Measurements from ENCODE around the gene ZCCHC14. TPM values are rescaled to one million over a fixed set of nuclear protein-coding genes. Genes with fewer than 3 reads are reported as not detected.
A peak's percentile ranks its signal among the peaks of the same experiment; 100 is the strongest.

Gene ZCCHC14
- total and polyA plus RNA-seq, 2 of the 13 experiments (the other 11 are each of a cell fraction or from before 2014, with no cell fraction given) = 12.4 to 12.5 TPM

- TF ChIP-seq KDM4B (CRISPR knock-in tag; IDR thresholded peaks at IDR 0.05) = peak; percentile 81; the same call in 1 of the 2 replicates
- TF ChIP-seq GTF3A (CRISPR knock-in tag; conservative IDR thresholded peaks at IDR 0.05) = no peak
- peak; percentile 61 to 87 for TF ChIP-seq EP300 (IDR thresholded peaks at IDR 0.05; ENCODE audit: low read depth in 2 of 2, low read length in 2 of 2)
- peak; percentile 84 for TF ChIP-seq EP300 (CRISPR knock-in tag; IDR thresholded peaks at IDR 0.05; ENCODE audit: borderline replicate concordance)
- TF ChIP-seq GMEB1 (CRISPR knock-in tag; IDR thresholded peaks at IDR 0.05; ENCODE audit: borderline replicate concordance) = peak; percentile 94
- peak; percentile 100 for TF ChIP-seq YY1 (IDR thresholded peaks at IDR 0.05; ENCODE audit: insufficient read depth, insufficient replicate concordance, low read depth, low read length)
- peak; percentile 98 for TF ChIP-seq PHF21A (CRISPR knock-in tag; IDR thresholded peaks at IDR 0.05)
- TF ChIP-seq ZNF367 (CRISPR knock-in tag; IDR thresholded peaks at IDR 0.05; ENCODE audit: borderline replicate concordance) = 0 out of 2 replicates have a peak, but pooled peaks have one; percentile 28
- TF ChIP-seq BRD4 (CRISPR knock-in tag; IDR thresholded peaks at IDR 0.05) = no peak
- peak; percentile 76 for TF ChIP-seq POLR2G (IDR thresholded peaks at IDR 0.05; ENCODE audit: low read depth, low read length)
- peak; percentile 86 for TF ChIP-seq SRF (IDR thresholded peaks at IDR 0.05; ENCODE audit: low read depth, low read length)
- 0 out of 2 replicates have a peak, but pooled peaks have one; percentile 16 for TF ChIP-seq ZNF136 (CRISPR knock-in tag; IDR thresholded peaks at IDR 0.05; ENCODE audit: low read depth)
- peak; percentile 85 for TF ChIP-seq ZNF335 (CRISPR knock-in tag; IDR thresholded peaks at IDR 0.05)
- TF ChIP-seq ZNF263 (CRISPR knock-in tag; IDR thresholded peaks at IDR 0.05) = no peak; the same call in none of the 2 replicates
- TF ChIP-seq ZFP91 (CRISPR knock-in tag; IDR thresholded peaks at IDR 0.05; ENCODE audit: borderline replicate concordance) = peak; percentile 63; the same call in 1 of the 2 replicates
- no peak for TF ChIP-seq ZFP82 (CRISPR knock-in tag; IDR thresholded peaks at IDR 0.05; ENCODE audit: borderline replicate concordance)
- peak; percentile 70 for TF ChIP-seq ZBTB43 (CRISPR knock-in tag; conservative IDR thresholded peaks at IDR 0.05)
- TF ChIP-seq TRIM24 (CRISPR knock-in tag; IDR thresholded peaks at IDR 0.05) = no peak
- peak; percentile 63; the same call in 1 of the 2 replicates for TF ChIP-seq ZNF337 (CRISPR knock-in tag; IDR thresholded peaks at IDR 0.05; ENCODE audit: borderline replicate concordance, low read depth)
- TF ChIP-seq ZNF704 (CRISPR knock-in tag; IDR thresholded peaks at IDR 0.05; ENCODE audit: borderline replicate concordance) = no peak
- peak; percentile 57; the same call in 1 of the 2 replicates for TF ChIP-seq RAD21 (CRISPR knock-in tag; IDR thresholded peaks at IDR 0.05)
- TF ChIP-seq KMT2B (CRISPR knock-in tag; IDR thresholded peaks at IDR 0.05) = peak; percentile 21; the same call in 1 of the 2 replicates
- no peak for TF ChIP-seq ZNF891 (CRISPR knock-in tag; IDR thresholded peaks at IDR 0.05)
These were observed 104.6 kb downstream of the ZCCHC14 start (continued) for GRCh38 chr16:87387942-87388817.

Measured in HepG2 (cell line).